ENCODE results near the gene STK33.

The STK33 gene

DNA sequence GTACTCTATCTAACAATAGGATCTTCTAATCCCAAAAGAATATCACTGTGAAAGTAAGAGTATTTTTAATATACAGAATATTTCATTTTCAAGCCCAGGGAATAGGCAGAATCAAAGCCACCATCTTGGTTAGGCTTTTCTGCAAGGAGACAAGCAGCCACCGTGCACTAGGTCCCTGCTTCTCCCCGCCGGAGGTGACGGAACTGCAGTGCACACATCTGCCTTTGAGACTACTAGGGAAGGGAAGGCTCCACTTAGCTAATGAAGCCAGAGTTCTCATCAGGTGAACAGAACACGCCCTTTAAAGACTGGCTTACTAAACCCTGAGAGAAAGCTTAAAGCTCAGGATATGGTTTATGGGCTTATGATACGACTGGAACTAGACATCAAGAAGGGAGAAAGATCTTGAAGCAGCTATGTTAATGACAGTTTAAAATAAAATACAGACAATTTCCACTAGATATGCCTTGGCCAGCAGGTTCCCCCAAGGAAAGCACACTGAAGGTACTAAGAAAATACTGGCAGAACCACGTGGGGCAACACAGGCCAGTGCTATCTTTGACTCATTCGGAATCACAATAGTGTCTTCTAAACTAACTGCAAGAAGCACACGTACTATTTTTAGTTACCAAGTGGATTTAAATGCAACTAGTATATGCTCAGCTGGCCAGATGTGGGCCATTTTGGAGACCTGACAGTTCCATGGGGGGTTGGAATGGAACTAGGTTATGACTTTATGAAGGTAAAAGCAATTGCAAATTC is 203.0 kb downstream of the STK33 start:
- no peak overlapping the region for H3K4me3 ChIP-seq (ENCODE audit: low read depth, low read length, poor library complexity, severe bottlenecking)
- no peak overlapping the region for H3K9ac ChIP-seq (ENCODE audit: low read length)
- no peak overlapping the region for H3K27ac ChIP-seq (ENCODE audit: low read depth, low read length, poor library complexity, severe bottlenecking)
- TF ChIP-seq, protein P1, sequence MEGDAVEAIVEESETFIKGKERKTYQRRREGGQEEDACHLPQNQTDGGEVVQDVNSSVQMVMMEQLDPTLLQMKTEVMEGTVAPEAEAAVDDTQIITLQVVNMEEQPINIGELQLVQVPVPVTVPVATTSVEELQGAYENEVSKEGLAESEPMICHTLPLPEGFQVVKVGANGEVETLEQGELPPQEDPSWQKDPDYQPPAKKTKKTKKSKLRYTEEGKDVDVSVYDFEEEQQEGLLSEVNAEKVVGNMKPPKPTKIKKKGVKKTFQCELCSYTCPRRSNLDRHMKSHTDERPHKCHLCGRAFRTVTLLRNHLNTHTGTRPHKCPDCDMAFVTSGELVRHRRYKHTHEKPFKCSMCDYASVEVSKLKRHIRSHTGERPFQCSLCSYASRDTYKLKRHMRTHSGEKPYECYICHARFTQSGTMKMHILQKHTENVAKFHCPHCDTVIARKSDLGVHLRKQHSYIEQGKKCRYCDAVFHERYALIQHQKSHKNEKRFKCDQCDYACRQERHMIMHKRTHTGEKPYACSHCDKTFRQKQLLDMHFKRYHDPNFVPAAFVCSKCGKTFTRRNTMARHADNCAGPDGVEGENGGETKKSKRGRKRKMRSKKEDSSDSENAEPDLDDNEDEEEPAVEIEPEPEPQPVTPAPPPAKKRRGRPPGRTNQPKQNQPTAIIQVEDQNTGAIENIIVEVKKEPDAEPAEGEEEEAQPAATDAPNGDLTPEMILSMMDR (IDR thresholded peaks at IDR 0.05; ENCODE audit: low read length): no peak
- no peak for TF ChIP-seq EZH2 (IDR thresholded peaks at IDR 0.05; ENCODE audit: borderline replicate concordance, low read length)
- no peaks in the 10 kb centered on the region for H3K36me3 ChIP-seq (ENCODE audit: insufficient read depth, low read length)
- H3K27me3 ChIP-seq (ENCODE audit: insufficient read depth, low read length): no peaks in the 10 kb centered on the region
- H3K9me3 ChIP-seq (ENCODE audit: low read length): no peaks in the 10 kb centered on the region
- H3K79me2 ChIP-seq (ENCODE audit: insufficient read depth, low read length): no peaks in the 10 kb centered on the region
- no peaks in the 10 kb centered on the region for H4K20me1 ChIP-seq (ENCODE audit: insufficient read depth, low read length)
- H3K9me2 ChIP-seq (ENCODE audit: low read depth, low read length): no peaks in the 10 kb centered on the region
- no peaks in the 10 kb centered on the region for H3F3A ChIP-seq (ENCODE audit: insufficient read depth, low read length)
- H3K4me2 ChIP-seq (ENCODE audit: low read length): no peak overlapping the region
- H3K4me1 ChIP-seq (ENCODE audit: insufficient read depth, low read length, severe bottlenecking): no peaks in the 10 kb centered on the region
- no peak overlapping the region for H2AFZ ChIP-seq (ENCODE audit: low read length)

DNA sequence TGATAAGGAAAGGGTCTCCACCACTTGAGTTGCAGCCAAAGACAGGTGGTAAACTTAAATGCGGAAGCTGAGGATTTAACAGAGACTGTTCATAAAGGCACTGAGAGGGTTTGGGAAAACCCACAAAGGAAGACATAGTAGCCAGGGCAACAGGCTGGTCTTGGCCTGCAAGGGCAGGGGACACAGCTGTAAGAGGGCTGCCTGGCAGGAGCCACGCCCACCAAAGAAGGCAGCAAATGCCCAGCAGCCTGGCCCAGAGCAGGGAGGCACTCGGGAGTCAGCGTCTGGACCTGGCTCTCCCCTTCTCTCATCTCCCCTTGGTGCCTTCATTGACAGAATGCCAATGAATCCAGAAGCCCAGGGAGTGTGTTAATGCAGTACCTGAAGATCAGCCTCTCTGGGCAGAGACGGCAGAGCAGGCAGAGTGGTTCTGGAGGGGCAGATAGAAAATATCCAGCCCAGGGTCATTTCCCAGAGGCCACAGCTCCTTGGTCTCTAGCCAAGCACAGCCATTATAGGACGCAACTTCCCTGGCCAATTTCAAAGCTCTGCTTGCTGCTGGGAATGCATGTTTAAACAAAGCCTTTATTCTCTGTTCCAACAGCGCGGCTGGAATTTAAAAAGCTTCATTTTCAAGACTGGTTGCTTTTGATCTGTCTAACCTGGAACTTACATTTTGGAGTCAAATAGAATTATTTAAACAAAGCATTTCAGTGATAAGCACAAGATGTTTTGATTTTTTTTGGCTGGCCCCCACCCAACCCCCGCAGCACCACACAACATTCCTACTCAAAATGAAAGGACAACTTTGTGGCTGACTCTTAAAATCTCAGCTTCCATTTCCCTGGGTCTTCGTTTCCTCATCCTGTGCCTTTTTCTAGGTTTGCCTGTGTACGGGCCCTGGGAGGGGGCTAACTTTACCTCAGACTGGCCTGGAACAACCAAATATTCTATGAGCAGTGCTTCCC is 204.7 kb downstream of the STK33 start:
- H3K36me3 ChIP-seq (ENCODE audit: insufficient read depth, low read length): no peaks in the 10 kb centered on the region
- no peak for TF ChIP-seq EZH2 (IDR thresholded peaks at IDR 0.05; ENCODE audit: borderline replicate concordance, low read length)
- TF ChIP-seq, protein P1 (IDR thresholded peaks at IDR 0.05; ENCODE audit: low read length): no peak
- no peak overlapping the region for H3K4me3 ChIP-seq (ENCODE audit: low read depth, low read length, poor library complexity, severe bottlenecking)
- no peaks in the 10 kb centered on the region for H3K4me1 ChIP-seq (ENCODE audit: insufficient read depth, low read length, severe bottlenecking)
- no peaks in the 10 kb centered on the region for H4K20me1 ChIP-seq (ENCODE audit: insufficient read depth, low read length)
- no peaks in the 10 kb centered on the region for H3F3A ChIP-seq (ENCODE audit: insufficient read depth, low read length)
- H3K9me2 ChIP-seq (ENCODE audit: low read depth, low read length): no peaks in the 10 kb centered on the region
- H3K9me3 ChIP-seq (ENCODE audit: low read length): no peaks in the 10 kb centered on the region
- H2AFZ ChIP-seq (ENCODE audit: low read length): no peak overlapping the region
- H3K27ac ChIP-seq (ENCODE audit: low read depth, low read length, poor library complexity, severe bottlenecking): no peak overlapping the region
- H3K79me2 ChIP-seq (ENCODE audit: insufficient read depth, low read length): no peaks in the 10 kb centered on the region
- no peaks in the 10 kb centered on the region for H3K27me3 ChIP-seq (ENCODE audit: insufficient read depth, low read length)
- no peak overlapping the region for H3K4me2 ChIP-seq (ENCODE audit: low read length)
- no peak overlapping the region for H3K9ac ChIP-seq (ENCODE audit: low read length)

DNA sequence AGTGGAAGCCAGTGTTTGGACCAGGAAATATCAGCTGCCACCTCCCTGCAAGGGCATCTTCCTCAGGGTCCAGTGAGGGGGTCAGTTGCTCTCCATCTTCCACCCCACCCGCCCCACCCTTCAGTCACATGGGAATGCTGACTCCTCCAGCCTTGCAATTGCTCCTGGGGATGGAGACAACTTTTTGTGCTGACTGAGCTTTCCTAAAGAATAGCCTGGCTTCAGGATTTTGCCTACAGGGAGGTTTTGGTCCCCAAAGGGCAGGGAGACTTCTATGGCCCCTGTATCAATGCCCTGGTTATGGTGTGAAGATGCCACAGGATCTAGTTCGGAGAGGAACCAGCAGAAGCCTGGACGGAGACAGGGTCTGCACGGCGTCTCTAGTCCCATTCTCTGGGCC is 206.3 kb downstream of the STK33 start:
- Histone ChIP-seq H3K4me2 (ENCODE audit: low read length) (no peak overlapping the region), H3K4me3 (ENCODE audit: low read depth, low read length, poor library complexity, severe bottlenecking) (no peak overlapping the region), H3K27ac (ENCODE audit: low read depth, low read length, poor library complexity, severe bottlenecking) (no peak overlapping the region), H2AFZ (ENCODE audit: low read length) (no peak overlapping the region), H3K4me1 (ENCODE audit: insufficient read depth, low read length, severe bottlenecking) (no peaks in the 10 kb centered on the region), H3K9me2 (ENCODE audit: low read depth, low read length) (no peaks in the 10 kb centered on the region), H3K9ac (ENCODE audit: low read length) (no peak overlapping the region), H3K9me3 (ENCODE audit: low read length) (no peaks in the 10 kb centered on the region), H4K20me1 (ENCODE audit: insufficient read depth, low read length) (no peaks in the 10 kb centered on the region), H3K36me3 (ENCODE audit: insufficient read depth, low read length) (no peaks in the 10 kb centered on the region), H3F3A (ENCODE audit: insufficient read depth, low read length) (no peaks in the 10 kb centered on the region), H3K27me3 (ENCODE audit: insufficient read depth, low read length) (no peaks in the 10 kb centered on the region), H3K79me2 (ENCODE audit: insufficient read depth, low read length) (no peaks in the 10 kb centered on the region)
- TF ChIP-seq, protein P1 (IDR thresholded peaks at IDR 0.05; ENCODE audit: low read length): no peak
- no peak for TF ChIP-seq EZH2 (IDR thresholded peaks at IDR 0.05; ENCODE audit: borderline replicate concordance, low read length)
